Small intestine (tissue), 7 donors: ENCODE data around the gene NCAPH2. TPM values are rescaled to one million over a fixed set of nuclear protein-coding genes. Genes with fewer than 3 reads are reported as not detected.

Experiments
- DNase-seq, 2 donors: peaks; one replicate each; pipeline versions ENCODE4 v3.0.0 to v3.0.0-alpha.2; 2013
- FAIRE-seq: peaks from 2 replicates; lab custom pipeline; 2012; peaks lifted over from hg19 to GRCh38; lab: Jason Lieb, UNC
- H3K27ac ChIP-seq, 3 donors: one replicate each; pipeline ENCODE4 v1.5.1; 2013; ENCODE audit warnings: low read length in 2 of 3, mild to moderate bottlenecking in 2 of 3, control low read depth in 1 of 3, inconsistent platforms in 1 of 3, low read depth in 1 of 3, moderate library complexity in 1 of 3
- H3K27me3 ChIP-seq, 3 donors: one replicate each; pipeline ENCODE4 v1.6.1; 2013; ENCODE audit warnings: low read length in 3 of 3, inconsistent platforms in 1 of 3; ENCODE audit not compliant: control insufficient read depth in 3 of 3, insufficient read depth in 3 of 3
- H3K36me3 ChIP-seq, 3 donors: one replicate each; pipeline ENCODE4 v1.6.1; 2013; ENCODE audit warnings: low read length in 3 of 3, inconsistent platforms in 1 of 3, low read depth in 1 of 3, mild to moderate bottlenecking in 1 of 3, moderate library complexity in 1 of 3; ENCODE audit not compliant: control insufficient read depth in 3 of 3, insufficient read depth in 2 of 3
- H3K4me1 ChIP-seq, 3 donors: one replicate each; pipeline ENCODE4 v1.6.1; 2013; ENCODE audit warnings: low read length in 2 of 3, inconsistent platforms in 1 of 3, low read depth in 1 of 3, mild to moderate bottlenecking in 1 of 3, moderate library complexity in 1 of 3; ENCODE audit not compliant: control insufficient read depth in 3 of 3, insufficient read depth in 2 of 3
- H3K4me3 ChIP-seq, 3 donors: one replicate each; pipeline ENCODE4 v1.5.1; 2013; ENCODE audit warnings: low read length in 3 of 3, control low read depth in 1 of 3, inconsistent platforms in 1 of 3, low read depth in 1 of 3, mild to moderate bottlenecking in 1 of 3, moderate library complexity in 1 of 3
- H3K9me3 ChIP-seq, 2 donors: one replicate each; pipeline ENCODE4 v1.6.1; 2013; ENCODE audit warnings: low read depth in 1 of 2, low read length in 1 of 2; ENCODE audit not compliant: control insufficient read depth in 2 of 2, insufficient read depth in 1 of 2
- WGBS, 3 donors: extraction: QIAGEN DNeasy Blood & Tissue Kit; methylation state at CpG; one replicate each; pipeline ENCODE4 v1.1.7; 2013; 5-methylcytosine and 5-hydroxymethylcytosine counted together
- polyA plus RNA-seq, 4 donors: library from polyadenylated mRNA; stranded (reverse) in 3 of 4; unstranded in 1 of 4; fragments of 200-250 nt in 3 of 4; fragments of 120-200 nt in 1 of 4; gene quantifications; one replicate each; pipeline versions ENCODE4 v1.2.1 to v1.2.3, GENCODE V29; 2013
- donor health status: healthy with polysubstance abuse.
- donor health status: control.
- donor health status: control.
- donor health status: Bipolar disorder and iron deficiency.
- donor health status: healthy.

The NCAPH2 gene
- polyA plus RNA-seq, 4 donors, result 29.3 to 45.9 (median 39.8) TPM

DNA sequence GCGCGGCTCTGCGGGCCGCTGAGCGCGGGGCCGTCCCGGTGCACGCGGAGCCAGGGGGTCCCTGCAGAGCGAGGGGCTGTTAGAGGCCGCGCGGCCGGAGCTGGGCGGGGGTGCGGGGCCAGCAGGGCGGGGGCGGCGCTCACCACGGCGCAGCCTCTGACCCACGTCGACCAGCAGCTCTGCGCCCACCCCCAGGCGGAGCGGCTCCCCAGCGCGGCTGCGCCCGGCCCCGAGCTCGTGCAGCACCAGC, 17.8 kb downstream of the NCAPH2 start:
- Histone ChIP-seq H3K27me3 (peaks cover 0 to 11% (median 0%) of the 10 kb centered on the region in 3 donors), H3K4me3 (peak overlapping the region; percentile 62 to 79 (median 74)), H3K4me1 (peaks cover 0 to 45% (median 7%) of the 10 kb centered on the region in 3 donors), H3K36me3 (peaks cover 3 to 39% (median 10%) of the 10 kb centered on the region in 3 donors), H3K9me3 (no peaks in the 10 kb centered on the region), H3K27ac (peak overlapping the region; percentile 86 to 100 (median 91))
- no peak for DNase-seq
- FAIRE-seq, result no peak
- WGBS, 3 donors, result 0% methylated on average over 12 to 33 of the region's 33 CpGs

DNA sequence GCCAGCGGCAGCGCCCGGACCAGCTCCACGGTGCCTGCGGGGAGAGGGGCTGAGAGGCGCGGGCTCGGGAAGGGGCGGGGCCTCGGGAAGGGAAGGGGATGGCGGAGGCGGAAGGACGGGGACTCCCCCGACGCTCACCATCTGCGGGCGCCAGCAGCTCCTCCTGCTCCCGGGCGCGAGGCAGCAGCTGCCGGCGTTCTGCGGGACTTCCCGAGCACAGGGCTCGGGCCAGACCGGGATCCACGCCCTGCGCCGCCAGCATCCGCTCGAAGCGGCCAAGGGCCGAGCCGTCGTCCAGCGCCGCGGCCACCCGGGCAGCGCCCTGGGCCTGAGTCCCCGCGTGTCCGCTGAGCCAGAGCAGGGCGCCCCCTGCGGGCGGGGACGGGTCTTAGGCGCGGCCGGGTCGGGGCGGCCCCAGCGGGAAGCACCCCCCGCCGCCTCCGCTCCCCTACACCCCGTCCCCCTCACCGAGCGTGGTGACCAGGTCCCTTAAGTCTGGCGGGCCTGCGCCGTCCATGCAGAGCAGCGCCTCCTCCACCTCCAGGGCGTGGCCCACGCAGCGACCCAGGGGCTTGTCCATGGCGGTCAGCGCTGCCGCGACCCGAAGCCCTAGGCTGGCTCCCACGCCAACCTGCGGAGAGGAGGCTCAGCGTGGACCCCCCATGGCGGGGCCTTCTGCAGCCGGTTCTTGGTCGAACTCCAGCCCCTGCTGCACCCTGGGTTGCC, 18.2 kb downstream of the NCAPH2 start:
- DNase-seq, result peak; percentile 75 to 91
- peaks cover 3 to 34% (median 10%) of the 10 kb centered on the region in 3 donors for H3K36me3 ChIP-seq
- peak overlapping the region; percentile 86 to 100 (median 91) for H3K27ac ChIP-seq
- H3K4me1 ChIP-seq, result peaks cover 0 to 49% (median 7%) of the 10 kb centered on the region in 3 donors
- FAIRE-seq, result no peak
- H3K9me3 ChIP-seq, result no peaks in the 10 kb centered on the region
- WGBS, 3 donors, result 1 to 4% (median 1%) methylated on average over 33 to 77 of the region's 77 CpGs
- H3K27me3 ChIP-seq, result peaks cover 0 to 16% (median 0%) of the 10 kb centered on the region in 3 donors
- H3K4me3 ChIP-seq, result peak overlapping the region; percentile 62 to 79 (median 74)

DNA sequence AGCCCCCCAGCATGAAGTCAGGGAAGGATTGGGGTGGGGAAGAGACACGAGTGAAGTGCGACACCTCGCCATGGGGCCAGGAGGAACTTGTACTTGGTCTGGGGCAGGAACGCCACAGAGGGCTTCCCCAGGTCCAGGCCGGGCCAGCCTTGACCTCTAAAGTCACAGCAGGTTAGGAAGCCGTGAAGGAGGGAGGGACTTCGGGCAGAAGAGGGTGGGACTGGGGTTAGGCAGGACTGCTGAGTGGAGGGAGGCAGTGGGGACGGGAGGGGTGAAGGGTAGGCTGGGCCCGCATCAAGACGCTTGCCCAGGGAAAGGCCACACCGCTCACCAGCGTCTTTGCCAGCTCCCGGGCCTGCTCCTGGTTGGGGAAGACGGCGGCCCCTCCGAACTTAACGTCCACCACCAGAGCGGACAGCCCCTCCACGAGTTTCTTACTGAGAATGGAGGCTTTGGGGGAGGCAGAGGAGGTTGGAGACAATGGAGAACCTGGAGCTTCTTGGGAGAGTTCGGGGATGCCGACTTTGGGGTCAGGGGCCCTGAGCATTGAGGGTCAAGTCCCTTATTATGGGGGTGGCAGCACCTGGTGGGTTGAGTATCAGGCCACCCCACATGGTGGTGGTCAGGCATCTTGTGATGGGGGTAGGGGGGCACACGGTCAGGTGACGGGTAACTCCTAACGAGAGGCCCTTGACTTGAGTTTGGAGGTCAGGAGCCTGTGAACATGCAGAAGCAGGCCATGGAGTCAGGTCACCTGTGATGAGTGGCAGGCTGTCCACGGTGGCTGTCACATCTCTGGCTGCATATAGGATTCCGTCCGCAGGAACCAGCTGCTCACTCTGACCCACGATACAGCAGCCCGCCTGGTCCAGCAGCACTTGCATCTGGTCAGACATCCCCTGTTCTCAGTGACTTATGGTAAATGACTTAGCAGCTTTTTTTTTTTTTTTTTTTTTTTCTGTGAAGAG, 19.1 kb downstream of the NCAPH2 start:
- Histone ChIP-seq H3K27me3 (peaks cover 0 to 23% (median 0%) of the 10 kb centered on the region in 3 donors), H3K9me3 (no peaks in the 10 kb centered on the region), H3K4me3 (peak overlapping the region; percentile 62 to 79 (median 74)), H3K27ac (peak overlapping the region; percentile 86 to 100 (median 91)), H3K4me1 (peaks cover 0 to 52% (median 7%) of the 10 kb centered on the region in 3 donors), H3K36me3 (peaks cover 3 to 25% (median 3%) of the 10 kb centered on the region in 3 donors)
- FAIRE-seq (no peak), DNase-seq (peak in 1 of 2 donors; percentile 24)
- WGBS, 3 donors, result 46 to 61% (median 48%) methylated on average over 28 to 29 of the region's 29 CpGs

DNA sequence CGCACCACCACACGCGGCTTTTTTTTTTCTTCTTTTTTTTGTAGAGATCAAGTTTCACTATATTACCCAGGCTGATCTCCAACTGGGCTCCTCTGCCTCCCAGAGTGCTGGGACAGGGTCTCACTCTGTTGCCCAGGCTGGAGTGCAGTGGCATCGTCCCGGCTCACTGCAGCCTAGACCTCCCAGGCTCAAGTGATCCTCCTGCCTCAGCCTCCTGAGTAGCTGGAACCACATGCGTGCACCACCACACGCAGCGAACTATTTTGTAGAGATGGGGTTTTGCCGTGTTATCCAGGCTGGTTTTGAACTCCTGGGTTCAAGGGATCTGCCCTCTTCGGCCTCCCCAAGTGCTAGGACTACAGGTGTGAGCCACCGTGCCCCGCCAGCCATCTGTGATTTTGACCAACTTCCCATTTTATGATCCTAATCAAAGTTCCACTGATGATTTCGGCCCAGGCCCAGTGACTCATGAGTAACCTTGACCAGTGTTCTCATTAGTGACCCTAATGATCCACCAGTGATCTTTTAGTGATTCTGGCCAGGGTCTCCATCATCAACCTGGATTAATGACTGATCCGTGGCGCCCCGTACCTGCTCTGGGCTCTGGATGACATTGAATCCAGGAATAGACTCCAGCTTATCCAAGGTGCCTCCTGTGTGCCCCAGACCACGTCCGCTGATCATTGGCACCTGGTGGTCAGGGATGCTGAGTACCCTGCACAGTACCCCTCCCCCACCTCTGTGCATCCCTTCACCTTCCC, 20.1 kb downstream of the NCAPH2 start:
- Histone ChIP-seq H3K4me3 (peak overlapping the region in 1 of 3 donors; percentile 57), H3K36me3 (peaks cover 0 to 15% (median 0%) of the 10 kb centered on the region in 3 donors), H3K27me3 (peaks cover 0 to 30% (median 0%) of the 10 kb centered on the region in 3 donors), H3K9me3 (no peaks in the 10 kb centered on the region), H3K27ac (peak overlapping the region in 2 of 3 donors; percentile 95 to 100), H3K4me1 (peaks cover 0 to 53% (median 7%) of the 10 kb centered on the region in 3 donors)
- peak in 1 of 2 donors; percentile 42 for DNase-seq
- whole genome bisulfite sequencing, 3 donors, result 69 to 85% (median 77%) methylated on average over 18 of the region's 18 CpGs
- FAIRE-seq, result no peak

DNA sequence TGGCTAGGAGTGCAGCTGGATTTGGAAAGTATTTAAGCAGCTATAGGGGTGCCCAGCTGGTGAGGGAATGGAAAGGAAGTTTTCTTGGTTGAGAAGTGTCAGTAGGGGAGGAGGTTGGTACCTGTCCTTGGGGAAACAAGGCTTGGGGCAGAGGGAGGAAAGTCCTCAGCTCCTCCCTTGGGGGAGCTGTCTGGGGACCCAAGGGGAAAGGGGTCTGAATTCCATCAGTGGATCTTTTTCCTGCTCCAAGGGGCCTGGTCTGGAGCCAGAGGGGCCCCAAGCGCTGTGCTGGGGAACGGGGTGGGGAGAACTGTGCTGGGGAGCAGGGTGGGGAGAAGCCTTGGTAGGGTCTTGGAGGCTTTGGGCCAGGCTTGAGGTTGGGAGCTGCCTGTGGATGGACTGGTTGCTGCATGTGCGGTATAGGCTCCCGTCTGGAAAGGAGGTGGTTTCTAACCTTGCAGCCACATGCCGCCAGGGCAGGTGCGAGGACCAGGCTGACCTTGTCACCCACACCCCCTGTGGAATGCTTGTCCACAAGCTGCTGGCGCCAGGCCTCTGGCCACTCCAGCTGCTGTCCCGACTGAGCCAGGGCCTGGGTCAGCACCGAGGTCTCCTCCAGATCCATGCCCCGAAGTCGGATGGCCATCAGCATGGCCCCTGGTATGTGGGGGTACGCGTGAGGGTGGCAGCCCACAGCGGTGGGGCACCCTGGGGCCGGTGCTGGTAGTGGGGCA, 20.8 kb downstream of the NCAPH2 start:
- H3K4me1 ChIP-seq, result peaks cover 0 to 53% (median 6%) of the 10 kb centered on the region in 3 donors

DNA sequence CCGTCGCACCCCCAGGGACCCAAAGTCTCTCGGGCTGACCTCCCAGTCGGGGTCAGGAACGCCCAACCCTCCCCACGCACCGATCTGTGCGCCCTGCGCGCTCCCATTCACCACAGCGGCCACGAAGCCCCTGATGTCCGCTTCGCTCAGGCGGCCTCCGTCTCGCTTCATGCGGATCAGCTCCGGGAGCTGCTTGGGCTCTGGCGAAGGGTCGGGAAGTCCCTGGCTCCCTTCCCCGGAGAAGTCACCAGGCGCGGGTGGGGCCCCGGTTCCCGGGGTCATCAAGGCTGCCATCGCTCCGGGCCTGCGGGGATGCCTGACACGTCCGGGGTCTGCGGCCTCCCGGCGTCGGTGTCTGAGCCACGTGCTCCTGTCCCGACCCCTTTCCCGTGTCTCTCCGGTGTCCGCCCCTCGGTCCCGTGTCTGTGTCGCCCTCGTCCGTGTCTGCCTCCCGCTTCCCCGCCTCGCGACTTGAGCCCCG, 21.4 kb downstream of the NCAPH2 start:
- peaks cover 0 to 3% (median 0%) of the 10 kb centered on the region in 3 donors for H3K36me3 ChIP-seq
- peak overlapping the region; percentile 40 to 57 (median 47) for H3K4me3 ChIP-seq
- DNase-seq (no peak), FAIRE-seq (no peak)
- H3K27me3 ChIP-seq, result peaks cover 0 to 37% (median 0%) of the 10 kb centered on the region in 3 donors
- H3K4me1 ChIP-seq, result peaks cover 0 to 53% (median 6%) of the 10 kb centered on the region in 3 donors
- 15 to 21% (median 20%) methylated on average over 39 to 50 of the region's 50 CpGs for WGBS, 3 donors
- H3K27ac ChIP-seq, result peak overlapping the region; percentile 76 to 100 (median 95)
- H3K9me3 ChIP-seq, result no peaks in the 10 kb centered on the region

More for the DNA sequence above, 20.8 kb downstream of the NCAPH2 start:
- Histone ChIP-seq H3K4me3 (peak overlapping the region; percentile 40 to 57 (median 47)), H3K27ac (peak overlapping the region; percentile 76 to 100 (median 95)), H3K36me3 (peaks cover 0 to 8% (median 0%) of the 10 kb centered on the region in 3 donors), H3K9me3 (no peaks in the 10 kb centered on the region), H3K27me3 (peaks cover 0 to 34% (median 0%) of the 10 kb centered on the region in 3 donors)
- peak; percentile 21 to 39 for DNase-seq
- WGBS, 3 donors, result 56 to 59% (median 59%) methylated on average over 13 to 15 of the region's 15 CpGs
- FAIRE-seq, result no peak

DNA sequence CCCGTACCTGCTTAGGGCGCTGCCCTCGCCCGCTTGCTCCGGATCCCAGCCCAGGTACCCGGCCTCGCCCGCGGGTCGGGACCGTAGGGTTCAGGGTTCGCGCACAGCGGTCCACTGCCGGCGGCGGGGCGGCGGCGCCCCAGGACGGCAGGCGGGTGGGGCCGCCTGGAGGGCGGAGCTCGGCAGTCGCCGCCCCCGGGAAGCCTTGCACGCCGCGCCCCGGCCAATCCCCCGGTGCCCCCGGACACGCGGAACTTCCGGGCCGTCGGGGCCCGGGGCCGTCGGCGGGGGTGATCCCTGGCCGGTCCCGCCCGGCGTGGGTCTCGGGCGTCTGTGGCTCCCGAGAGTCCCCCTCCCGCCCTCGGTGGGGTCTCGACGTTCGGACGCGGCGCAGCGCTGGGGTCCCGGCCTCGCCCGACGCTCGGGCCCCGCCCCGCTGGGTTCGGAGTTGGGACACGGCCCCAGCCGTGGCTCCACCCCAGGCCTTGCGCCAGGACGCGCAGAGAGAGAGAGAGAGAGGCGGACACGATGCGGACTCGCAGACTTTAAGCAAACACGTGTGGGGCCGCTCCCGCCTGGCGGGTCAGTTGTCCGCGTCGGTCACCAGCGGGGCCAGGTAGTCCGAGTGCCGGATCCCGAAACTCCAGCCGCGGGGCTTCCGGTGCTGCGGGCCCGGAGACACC, 22.0 kb downstream of the NCAPH2 start, which contains the start of gene TYMP:
TSS of gene TYMP (minus strand) at position 116 of the 683 bp plus-strand sequence. CDS start 303 bp downstream, outside the sequence.
- Histone ChIP-seq H3K36me3 (peaks cover 0 to 3% (median 0%) of the 10 kb centered on the region in 3 donors), H3K4me1 (peaks cover 0 to 52% (median 6%) of the 10 kb centered on the region in 3 donors), H3K27me3 (peaks cover 0 to 37% (median 0%) of the 10 kb centered on the region in 3 donors), H3K4me3 (peak within 1 kb of the TSS; percentile 45 to 76 (median 57)), H3K27ac (peak within 1 kb of the TSS; percentile 84 to 100 (median 95)), H3K9me3 (no peaks in the 10 kb centered on the region)
- WGBS, 3 donors, result 1% methylated on average over 59 to 92 of the region's 92 CpGs
- FAIRE-seq (no peak), DNase-seq (peak; percentile 91 to 92)
